OCI-LY1 (cell line): ENCODE measurements around the gene FGG.

Experiments
- H2AFZ ChIP-seq: fragments of 200-600 bp; sonication (generic), shearing (Covaris generic); 2 replicates; pipeline ENCODE4 v1.6.0; 2014; ENCODE audit warnings: antibody characterized with exemption, mild to moderate bottlenecking, low read length
- H3F3A ChIP-seq: fragments of 200-600 bp; sonication (generic), shearing (Covaris generic); 2 replicates; pipeline ENCODE4 v1.6.0; 2014; ENCODE audit warnings: mild to moderate bottlenecking, antibody characterized with exemption, low read length, moderate library complexity; ENCODE audit not compliant: insufficient read depth
- H3K27ac ChIP-seq: fragments of 200-600 bp; sonication (generic); 2 replicates; pipeline ENCODE4 v1.5.1; 2014; ENCODE audit warnings: low read length, mixed run types, mild to moderate bottlenecking, low read depth; ENCODE audit not compliant: poor library complexity, severe bottlenecking
- H3K27me3 ChIP-seq: fragments of 200-600 bp; sonication (generic); 2 replicates; pipeline ENCODE4 v1.6.0; 2014; ENCODE audit warnings: antibody characterized with exemption, mild to moderate bottlenecking, low read length, moderate library complexity; ENCODE audit not compliant: insufficient read depth
- H3K36me3 ChIP-seq: fragments of 200-600 bp; sonication (generic); 2 replicates; pipeline ENCODE4 v1.6.1; 2014; ENCODE audit warnings: mild to moderate bottlenecking, antibody characterized with exemption, low read length, moderate library complexity, mixed read lengths; ENCODE audit not compliant: insufficient read depth
- H3K4me1 ChIP-seq: fragments of 200-600 bp; sonication (generic); 2 replicates; pipeline ENCODE4 v1.5.1; 2014; ENCODE audit warnings: mild to moderate bottlenecking, low read length, moderate library complexity; ENCODE audit not compliant: insufficient read depth, severe bottlenecking
- H3K4me2 ChIP-seq: fragments of 200-600 bp; sonication (generic), shearing (Covaris generic); 2 replicates; pipeline ENCODE4 v1.6.1; 2014; ENCODE audit warnings: low read length
- H3K4me3 ChIP-seq: fragments of 200-600 bp; sonication (generic); 2 replicates; pipeline ENCODE4 v1.5.1; 2014; ENCODE audit warnings: low read length, low read depth, mild to moderate bottlenecking, mixed read lengths; ENCODE audit not compliant: poor library complexity, severe bottlenecking
- H3K79me2 ChIP-seq: fragments of 200-600 bp; shearing (Covaris generic); 2 replicates; pipeline ENCODE4 v1.6.1; 2016; ENCODE audit warnings: mixed run types, low read length, mixed read lengths; ENCODE audit not compliant: insufficient read depth
- H3K9ac ChIP-seq: fragments of 200-600 bp; sonication (generic), shearing (Covaris generic); 2 replicates; pipeline ENCODE4 v1.6.1; 2014; ENCODE audit warnings: mild to moderate bottlenecking, low read length, mixed read lengths
- H3K9me2 ChIP-seq: fragments of 200-600 bp; sonication (generic), shearing (Covaris generic); 2 replicates; pipeline ENCODE4 v1.6.1; 2014; ENCODE audit warnings: low read depth, mild to moderate bottlenecking, low read length, mixed read lengths
- H3K9me3 ChIP-seq: fragments of 200-600 bp; shearing (Covaris generic); 2 replicates; pipeline ENCODE4 v1.6.1; 2014; ENCODE audit warnings: low read length, mixed read lengths
- H4K20me1 ChIP-seq: fragments of 200-600 bp; sonication (generic), shearing (Covaris generic); 2 replicates; pipeline ENCODE4 v1.6.0; 2016; ENCODE audit warnings: mild to moderate bottlenecking, low read length; ENCODE audit not compliant: insufficient read depth
- CTCF ChIP-seq: fragments of 200-600 bp; sonication (generic), shearing (Covaris generic); IDR thresholded peaks from 2 replicates; pipeline ENCODE4 v1.5.1; 2017; ENCODE audit warnings: mild to moderate bottlenecking, antibody characterized with exemption, low read length, moderate library complexity, mixed read lengths
- EZH2 ChIP-seq: fragments of 200-600 bp; sonication (generic), shearing (Covaris generic); IDR thresholded peaks from 2 replicates; pipeline ENCODE4 v1.8.0; 2017; ENCODE audit warnings: borderline replicate concordance, mixed run types, mild to moderate bottlenecking, antibody characterized with exemption, low read length, moderate library complexity, mixed read lengths

FGG gene

GRCh38 chr4:154612472-154613414, at the start of gene FGG:
FGG (minus strand) TSS chr4:154612656; CDS start chr4:154612609, 47 bp downstream.
- H3K9ac ChIP-seq, result no peak within 1 kb of the TSS
- TF ChIP-seq CTCF, result no peak
- TF ChIP-seq EZH2, result no peak
- H3K4me3 ChIP-seq, result no peak within 1 kb of the TSS
- H3K4me1 ChIP-seq, result peaks cover 8% of the 10 kb centered on the region
- H3K36me3 ChIP-seq, result no peaks in the 10 kb centered on the region
- H3K27me3 ChIP-seq, result no peaks in the 10 kb centered on the region
- H3K9me3 ChIP-seq, result no peaks in the 10 kb centered on the region
- H3K4me2 ChIP-seq, result no peak within 1 kb of the TSS
- no peak within 1 kb of the TSS for H2AFZ ChIP-seq
- H3K27ac ChIP-seq, result no peak within 1 kb of the TSS
- no peaks in the 10 kb centered on the region for H3K79me2 ChIP-seq
- no peaks in the 10 kb centered on the region for H3K9me2 ChIP-seq
- no peaks in the 10 kb centered on the region for H4K20me1 ChIP-seq
- H3F3A ChIP-seq, result no peaks in the 10 kb centered on the region

DNA sequence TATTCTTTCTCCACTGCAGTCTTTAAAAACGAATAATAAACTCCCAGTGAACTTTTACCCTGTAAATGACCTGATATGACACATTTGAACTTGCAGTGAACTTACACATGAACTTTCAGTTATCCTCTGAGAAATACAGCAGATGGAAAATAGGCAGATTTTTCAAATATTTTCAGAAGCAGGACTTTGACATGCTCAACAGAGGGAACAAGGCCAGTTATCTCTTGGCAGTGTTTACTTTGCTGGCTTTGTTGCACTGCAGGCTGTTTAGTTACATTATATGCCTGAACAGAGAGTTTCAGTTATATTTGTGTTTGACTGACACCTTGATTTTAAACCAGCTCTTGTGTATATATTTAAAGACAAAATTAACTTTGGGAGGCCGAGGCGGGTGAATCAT, 47.6 kb upstream of the FGG start:
- H3K4me3 ChIP-seq, result no peak overlapping the region
- H3K79me2 ChIP-seq, result no peaks in the 10 kb centered on the region
- no peaks in the 10 kb centered on the region for H3K27me3 ChIP-seq
- H3K9me3 ChIP-seq, result no peaks in the 10 kb centered on the region
- H3K36me3 ChIP-seq, result no peaks in the 10 kb centered on the region
- no peaks in the 10 kb centered on the region for H3K9me2 ChIP-seq
- no peaks in the 10 kb centered on the region for H3F3A ChIP-seq
- TF ChIP-seq CTCF (no peak), EZH2 (no peak)
- no peaks in the 10 kb centered on the region for H4K20me1 ChIP-seq
- no peak overlapping the region for H3K9ac ChIP-seq
- H3K4me1 ChIP-seq, result no peaks in the 10 kb centered on the region
- no peak overlapping the region for H3K27ac ChIP-seq
- H3K4me2 ChIP-seq, result no peak overlapping the region
- no peak overlapping the region for H2AFZ ChIP-seq

- no peaks in the 10 kb centered on the region for H3K79me2 ChIP-seq
- TF ChIP-seq EZH2 (no peak), CTCF (no peak)
- no peak overlapping the region for H3K9ac ChIP-seq
- no peaks in the 10 kb centered on the region for H3K9me3 ChIP-seq
- no peaks in the 10 kb centered on the region for H3K27me3 ChIP-seq
- H3K9me2 ChIP-seq, result no peaks in the 10 kb centered on the region
- no peak overlapping the region for H3K4me3 ChIP-seq
- no peaks in the 10 kb centered on the region for H3K36me3 ChIP-seq
- no peaks in the 10 kb centered on the region for H3K4me1 ChIP-seq
- H2AFZ ChIP-seq, result no peak overlapping the region
- H3K27ac ChIP-seq, result no peak overlapping the region
- H3K4me2 ChIP-seq, result no peak overlapping the region
- H4K20me1 ChIP-seq, result no peaks in the 10 kb centered on the region
- H3F3A ChIP-seq, result no peaks in the 10 kb centered on the region
These were observed 46.4 kb upstream of the FGG start for GRCh38 chr4:154658680-154659405.
